Activated T-cell treated with anti-CD3 and anti-CD28 coated beads for 1 hour (primary cell): ENCODE data around the gene LCN1.
A peak's percentile ranks its signal among the peaks of the same experiment; 100 is the strongest.

Experiments
- DNase-seq: peaks from one replicate; pipeline ENCODE4 v3.0.0-alpha.2; 2020; ENCODE audit warnings: low read depth

Gene LCN1

DNA sequence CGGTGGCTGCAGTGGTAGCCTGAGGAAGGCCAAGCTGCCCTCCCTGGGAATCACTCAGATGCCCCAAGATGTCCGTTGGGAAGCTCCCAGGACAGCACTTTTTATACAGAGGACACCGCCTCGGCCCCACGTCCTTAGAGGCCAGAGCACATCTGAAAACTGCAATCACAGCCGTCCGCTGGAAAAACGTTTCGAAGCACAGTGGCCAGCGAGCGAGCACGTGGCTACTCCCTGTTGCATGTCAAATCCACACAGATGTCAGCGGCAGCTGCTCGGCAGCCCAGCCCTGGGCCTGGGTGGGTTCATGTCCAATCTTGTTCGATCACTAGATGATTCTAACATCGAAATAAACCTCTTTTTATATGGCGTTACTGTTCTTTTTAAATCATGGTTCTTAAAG lies 32.7 kb upstream of the LCN1 start:
- no peak for DNase-seq

DNA sequence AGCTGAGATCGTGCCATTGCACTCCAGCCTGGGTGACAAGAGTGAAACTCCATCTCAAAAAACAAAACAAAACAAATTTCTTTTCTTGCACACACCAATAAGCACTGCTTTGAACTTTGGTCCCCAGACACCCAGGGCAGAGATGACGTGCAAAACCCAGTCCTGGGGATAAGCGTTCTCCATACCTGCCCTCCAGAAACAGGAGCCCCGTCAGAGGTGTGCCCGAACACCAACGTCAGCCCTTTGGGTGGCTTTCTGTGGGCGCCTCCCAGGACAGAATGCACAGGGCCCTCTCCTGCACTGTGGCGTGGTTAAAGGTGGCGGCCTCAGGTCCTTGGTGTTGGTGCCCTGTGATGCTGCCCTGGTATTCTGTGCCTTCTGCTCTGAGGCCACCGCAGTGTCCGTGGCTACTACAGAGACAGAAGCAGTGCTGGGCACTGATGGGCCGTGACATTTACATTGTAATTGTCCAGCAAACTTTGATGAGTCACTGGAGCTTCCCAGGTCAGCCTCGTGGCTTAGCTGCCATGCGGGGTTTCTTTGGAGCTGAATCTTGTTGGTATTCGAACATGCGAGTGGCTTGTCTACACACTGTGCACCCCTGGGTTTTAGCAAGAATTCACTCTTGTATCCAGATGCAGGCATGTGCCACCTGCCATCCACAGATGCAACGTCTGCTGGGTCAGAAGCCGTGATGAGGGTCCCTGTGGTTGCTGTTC lies 31.9 kb upstream of the LCN1 start:
- DNase-seq, result no peak

DNA sequence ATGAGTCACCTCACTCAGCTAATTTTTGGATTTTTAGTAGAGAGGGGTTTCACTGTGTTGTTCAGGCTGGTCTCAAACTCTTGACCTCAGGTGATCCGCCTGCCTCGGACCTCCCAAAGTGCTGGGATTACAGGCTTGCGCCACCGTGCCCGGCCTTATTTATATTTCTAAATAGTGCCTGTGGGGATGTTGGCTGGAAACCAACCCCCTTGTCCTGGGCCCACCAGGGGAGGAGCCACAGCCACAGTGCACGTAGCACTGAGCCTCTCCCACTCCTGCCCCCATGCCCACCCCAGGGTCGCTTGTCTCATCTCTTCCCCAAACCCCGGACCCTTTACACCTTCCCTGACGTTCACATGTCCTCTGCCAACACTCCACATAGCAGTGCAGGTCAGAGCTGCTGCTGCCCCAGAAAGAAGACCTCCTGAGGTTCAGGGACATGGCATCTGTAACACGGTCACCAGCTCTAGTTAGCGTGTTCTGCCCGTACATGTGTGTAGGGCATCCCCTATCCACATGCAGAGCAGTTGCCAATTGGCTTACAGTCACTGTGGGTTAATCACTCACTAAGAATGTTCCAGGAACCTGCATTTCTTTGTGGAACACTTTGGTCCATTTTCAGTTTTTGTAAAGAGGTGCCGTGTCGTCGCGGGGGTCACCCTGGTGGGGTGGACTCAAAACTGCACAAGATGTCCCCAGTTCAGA lies 30.9 kb upstream of the LCN1 start:
- no peak for DNase-seq

DNA sequence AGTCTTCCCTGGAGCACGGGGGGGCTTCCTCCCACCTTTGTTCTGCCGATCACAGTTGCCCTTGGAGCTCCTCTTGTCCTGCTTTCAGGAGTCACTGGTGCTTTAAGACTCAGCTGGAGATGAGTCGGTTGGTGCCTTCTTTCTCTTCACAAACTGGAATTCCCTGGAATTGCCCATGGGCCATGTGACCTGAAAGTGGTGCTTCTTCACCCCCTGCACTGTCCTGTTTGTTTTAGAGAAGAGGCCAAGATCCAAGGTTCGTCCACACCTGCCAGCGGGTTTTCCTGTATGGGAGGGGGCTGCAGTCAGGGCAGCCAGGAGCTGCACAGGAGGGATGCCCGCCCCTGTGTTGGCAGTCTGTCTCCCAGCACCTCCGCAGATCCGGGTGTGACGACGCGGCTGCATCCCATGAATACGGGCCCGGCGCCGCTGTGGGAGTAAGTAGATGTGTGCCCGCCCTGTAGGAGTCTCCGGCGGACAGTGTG lies 30.2 kb upstream of the LCN1 start:
- DNase-seq, result no peak

DNA sequence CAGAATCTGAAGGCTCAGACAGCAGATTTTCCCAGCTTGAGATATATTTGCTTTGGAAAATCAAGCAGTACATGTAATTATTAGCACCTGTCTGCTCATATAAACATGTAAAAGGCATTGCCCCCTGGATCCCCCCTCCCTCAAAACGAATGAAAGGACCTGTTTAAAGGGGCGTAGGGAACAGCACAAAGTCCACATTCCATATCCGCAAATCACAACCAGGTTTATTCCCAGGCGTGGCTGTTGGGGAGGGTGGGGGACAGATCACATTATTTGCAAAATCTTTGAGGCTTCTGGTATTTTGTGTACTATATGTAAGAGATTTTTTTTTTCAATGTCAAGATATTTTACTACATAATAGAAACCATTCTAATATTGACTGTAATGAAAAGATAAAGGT lies 29.5 kb upstream of the LCN1 start:
- DNase-seq, result no peak

DNA sequence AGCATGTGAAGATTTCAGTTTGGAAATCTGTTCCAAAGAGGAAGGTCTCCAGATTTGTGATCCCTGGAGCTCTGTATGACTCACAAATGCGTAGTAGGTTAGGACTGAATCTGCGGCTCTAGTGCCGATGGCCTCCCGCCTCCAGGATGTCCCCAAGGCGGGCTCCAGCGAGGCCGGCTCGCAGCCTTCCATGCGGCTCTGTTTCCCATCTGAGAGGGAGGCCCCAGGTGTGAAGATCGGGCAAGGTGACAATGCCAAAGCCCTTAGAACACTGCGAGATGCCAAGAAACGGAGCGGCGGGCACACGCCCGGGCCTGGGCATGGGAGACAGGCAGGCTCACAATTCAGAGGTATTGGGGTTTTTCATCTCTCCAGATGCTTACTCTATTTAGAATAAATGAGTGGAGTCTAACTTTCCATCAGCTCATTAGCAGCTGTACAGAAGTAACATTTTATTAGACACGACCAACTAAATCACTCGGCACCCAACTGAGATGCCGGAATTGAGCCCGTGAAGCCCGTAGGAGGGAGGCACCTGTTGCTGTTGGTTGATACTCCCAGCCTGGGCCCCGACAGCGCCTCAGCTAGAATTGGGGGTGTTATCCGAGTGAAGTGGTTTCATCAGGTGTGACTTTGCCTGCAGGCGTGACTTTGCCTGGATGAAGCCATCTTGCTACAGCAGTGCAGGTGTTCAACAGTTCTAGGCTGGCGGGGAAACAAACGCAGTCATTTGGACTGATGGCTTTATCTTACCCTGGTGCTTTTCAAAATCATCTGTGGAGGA lies 28.2 kb upstream of the LCN1 start:
- no peak for DNase-seq

DNA sequence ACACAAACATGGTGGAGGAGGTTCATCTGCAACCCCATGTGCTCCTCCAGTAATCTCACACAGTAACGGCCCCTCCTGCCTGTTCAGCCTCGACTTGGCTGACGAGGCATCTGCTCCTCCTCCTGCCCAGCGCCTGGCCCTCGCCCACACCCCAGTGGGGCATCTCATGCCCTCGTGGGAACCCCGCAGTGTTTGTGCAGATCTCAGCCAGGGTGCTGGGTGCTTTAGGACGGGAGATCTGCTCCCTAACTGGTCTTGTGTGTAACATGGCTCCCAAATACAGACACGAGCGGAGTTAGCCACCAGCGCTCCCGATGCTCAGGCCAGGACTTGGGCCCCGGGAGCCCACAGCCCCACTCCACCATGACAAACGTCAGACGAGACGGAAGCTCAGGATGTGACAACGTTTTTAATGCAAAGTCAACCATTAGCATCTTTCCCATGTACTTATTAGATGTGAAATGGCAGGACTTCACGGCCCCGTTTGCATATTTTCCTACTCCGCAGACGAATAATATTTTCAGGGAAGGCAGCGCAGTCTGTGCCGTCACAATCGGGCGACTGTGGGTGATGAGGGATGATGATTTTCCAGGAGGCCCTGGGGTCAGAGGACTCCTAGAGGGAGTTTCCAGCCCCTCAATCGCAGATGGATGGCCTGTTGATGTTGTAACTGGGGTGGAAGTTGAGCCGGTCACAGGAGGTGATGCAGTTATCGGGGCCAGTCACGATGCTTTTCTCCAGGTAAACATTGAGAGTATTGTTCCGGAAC lies 26.3 kb upstream of the LCN1 start:
- DNase-seq, result no peak

DNA sequence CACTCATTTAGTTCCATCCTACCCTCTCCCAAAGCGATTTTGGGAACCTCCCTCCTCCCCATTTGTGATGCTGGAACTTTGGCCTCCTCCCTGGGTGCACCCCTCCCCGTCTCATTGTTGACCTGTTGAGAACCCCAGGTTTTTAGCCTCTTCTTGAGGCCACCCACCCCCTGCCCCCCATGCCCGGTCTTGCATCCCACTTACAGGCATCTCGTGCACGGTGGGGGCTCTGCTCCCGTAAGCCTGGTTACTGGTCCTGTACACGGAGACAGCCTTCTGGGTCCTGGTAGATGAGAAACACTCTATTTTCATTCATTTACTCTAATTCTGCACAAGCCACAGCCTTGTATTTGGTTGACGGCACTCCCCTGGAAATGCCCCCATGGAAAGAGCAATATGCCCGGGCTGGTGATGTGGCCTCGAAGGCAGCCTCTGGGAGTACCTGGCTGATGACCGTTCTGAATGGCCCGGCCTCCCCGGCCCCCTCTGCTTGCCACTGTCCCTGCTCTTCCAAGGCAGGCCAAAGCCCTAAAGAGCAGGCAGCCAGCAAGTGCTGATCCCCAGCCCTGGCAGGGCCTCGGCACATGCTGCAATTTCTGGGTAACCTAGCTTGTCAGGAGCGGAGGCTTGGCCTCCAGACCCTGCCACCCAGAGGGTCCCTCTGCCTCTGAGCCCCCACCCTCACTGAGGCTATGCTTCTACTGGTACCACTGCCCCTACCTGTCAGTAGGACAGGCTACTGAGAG lies 22.7 kb upstream of the LCN1 start:
- no peak for DNase-seq

DNA sequence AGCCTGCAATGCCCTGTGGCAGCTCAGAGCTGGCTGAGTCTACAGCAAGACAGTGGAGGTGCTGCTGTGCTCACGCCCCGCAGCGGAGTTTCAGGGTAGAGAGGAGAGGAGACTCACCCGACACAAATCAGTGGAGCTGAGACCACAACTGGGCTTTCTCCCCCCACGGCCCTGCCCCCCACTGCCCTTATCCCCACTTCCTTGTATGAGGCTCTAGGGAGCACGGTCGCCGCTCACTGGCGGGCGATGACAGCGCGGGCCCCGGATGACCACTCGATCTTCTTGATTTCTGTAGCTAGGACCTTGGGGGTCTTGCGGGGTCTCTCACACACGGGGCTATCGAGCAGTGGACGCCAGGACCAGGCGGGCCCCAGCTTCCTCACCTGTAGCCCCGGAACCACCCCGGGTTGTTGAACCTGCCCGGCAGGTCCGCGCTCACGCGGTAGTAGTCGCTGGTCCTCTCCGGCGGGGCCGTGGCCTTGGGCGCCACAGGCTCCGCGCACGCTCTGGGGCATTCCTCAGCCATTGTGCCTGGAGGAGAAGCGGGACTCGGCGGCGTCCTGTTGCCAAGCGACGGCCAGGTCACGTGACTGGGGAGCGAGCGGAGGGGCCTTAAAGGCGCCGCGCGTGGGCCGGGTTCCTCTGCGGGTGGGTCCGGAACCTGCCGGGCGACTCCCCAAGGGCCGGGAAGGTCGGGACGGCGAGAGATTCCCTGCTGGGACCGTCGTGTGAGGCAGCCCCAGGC lies 21.7 kb upstream of the LCN1 start:
- peak; percentile 88 for DNase-seq

DNA sequence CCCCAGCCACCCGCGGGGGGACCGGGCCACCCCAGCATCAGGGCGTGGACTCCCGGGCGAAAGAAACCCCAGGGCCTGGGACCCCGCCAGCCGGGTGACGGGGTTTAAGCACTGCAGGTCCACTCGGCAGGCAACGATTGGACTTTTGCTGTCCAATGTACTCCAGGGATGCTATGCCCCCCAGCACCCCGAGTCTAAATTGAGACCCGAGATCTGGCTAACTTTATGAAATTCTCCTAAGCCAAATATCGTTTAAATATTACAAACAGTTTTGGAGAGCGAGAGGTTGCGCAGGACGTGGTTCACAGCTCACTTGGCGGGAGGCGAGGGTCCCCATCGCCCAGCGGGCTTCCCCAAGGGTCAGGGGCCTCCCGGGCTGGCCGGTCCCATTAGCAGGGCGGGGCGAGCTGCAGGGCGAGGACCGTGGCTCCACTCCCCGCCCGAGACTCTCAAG lies 21.1 kb upstream of the LCN1 start:
- DNase-seq, result no peak

DNA sequence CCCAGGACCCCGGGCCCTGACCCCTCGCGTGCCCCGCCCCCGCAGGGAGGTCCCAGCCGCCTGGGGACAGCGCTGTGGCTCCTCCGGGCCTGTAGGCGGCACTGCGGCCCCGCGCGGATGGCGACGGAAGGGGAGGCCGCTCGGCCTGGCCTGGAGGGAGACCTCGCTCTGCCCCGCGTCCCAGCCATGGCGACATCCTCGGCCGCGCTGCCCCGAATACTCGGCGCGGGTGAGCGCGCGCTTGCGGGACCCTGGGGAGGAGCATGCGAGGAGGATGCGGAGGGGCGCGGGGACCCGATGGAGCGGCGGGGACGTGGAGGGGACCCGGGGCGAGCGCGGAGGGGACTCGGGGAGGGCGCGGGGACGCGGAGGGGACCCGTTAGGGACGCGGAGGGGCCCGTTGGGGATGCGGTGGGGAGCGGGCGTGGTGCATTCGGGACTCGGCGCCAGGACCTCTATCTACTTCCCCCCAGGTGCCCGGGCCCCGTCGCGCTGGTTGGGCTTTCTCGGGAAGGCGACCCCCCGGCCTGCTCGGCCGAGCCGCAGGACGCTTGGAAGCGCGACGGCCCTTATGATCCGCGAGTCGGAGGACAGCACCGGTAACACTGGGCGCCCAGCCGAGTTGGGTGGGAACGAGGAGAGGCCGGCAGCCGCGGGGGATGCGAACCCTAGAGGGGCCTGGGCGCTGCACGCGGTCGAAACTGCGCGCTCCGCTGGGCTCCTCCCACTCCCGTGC lies 20.5 kb upstream of the LCN1 start, which contains the start of gene MRPS2:
TSS of gene MRPS2 (plus strand) at position 158 of the 736 bp plus-strand sequence. CDS start at position 187, 29 bp downstream.
- DNase-seq, result peak; percentile 72

DNA sequence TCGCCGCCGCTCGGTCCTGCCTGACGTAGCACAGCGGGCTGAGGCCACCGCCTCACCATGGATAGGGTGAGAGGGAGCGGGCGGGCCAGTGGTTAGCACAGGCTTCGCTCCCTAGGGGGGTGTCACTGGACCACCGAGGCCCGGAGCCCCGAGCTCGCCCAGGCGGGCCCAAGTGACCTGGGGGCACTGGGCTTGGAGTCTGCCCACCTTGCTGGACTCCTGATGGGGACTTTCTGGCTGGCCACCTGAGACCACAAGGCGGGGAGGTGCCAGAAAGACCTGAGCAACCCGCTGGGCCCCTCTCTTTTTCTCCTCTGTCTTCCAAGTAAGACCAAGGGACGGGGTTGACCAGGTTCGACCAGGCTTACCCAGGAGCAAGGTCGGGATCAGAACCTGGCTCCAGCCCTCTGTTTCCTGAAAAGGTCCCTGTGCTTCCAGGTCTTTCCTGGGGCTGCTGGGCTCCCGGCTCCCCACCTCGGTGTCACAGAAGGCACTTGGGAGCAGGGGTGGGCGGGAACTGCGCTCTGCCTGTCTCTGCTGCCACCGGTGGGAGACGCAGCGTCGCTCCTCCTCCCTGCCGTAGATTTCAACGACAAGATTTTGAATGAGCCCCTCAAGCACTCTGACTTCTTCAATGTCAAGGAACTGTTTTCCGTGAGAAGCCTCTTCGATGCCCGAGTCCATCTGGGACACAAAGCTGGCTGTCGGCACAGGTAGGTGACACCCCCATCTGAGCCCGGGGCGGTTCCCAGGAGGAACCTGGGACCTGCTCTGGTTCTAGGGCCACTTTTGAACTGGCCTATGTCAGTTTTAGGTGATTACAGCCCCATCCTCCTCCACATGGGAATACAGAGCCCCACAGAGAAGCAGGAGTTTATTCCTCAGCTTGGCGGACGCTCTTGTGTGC lies 19.7 kb upstream of the LCN1 start:
- DNase-seq, result no peak

DNA sequence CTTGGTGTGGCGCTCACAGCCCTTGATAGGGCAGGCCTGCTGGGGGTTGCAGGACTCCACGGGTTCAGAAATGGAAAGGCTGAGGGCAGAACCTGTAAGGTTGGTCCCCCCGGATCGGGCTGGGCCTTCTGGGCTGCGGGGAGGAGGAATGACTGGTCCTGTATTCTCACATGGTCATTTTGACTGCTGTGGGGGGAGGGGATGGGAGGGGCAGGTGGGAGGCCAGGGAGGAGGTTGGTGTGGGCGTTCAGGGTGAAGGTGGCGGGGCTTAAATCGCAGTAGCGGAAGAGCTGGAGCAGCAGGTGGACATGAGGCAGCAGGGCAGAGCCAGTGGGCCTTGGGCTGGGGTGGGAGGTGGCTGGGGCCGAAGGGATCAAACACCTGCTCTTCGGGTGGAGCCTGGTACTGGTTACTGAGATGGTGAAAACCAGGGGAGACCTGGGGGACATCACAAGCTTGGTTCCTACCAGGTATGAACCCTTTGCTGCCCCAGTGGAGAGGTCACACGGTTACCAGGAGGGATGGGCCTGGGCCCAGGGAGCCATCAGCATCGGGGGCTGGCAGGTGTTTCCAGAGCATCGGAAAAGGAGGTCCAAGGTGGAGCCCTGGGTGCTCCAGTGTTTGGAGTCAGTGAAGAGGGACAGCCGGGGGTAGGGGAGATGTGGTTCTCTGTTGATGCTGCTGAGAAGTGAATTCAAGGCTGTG lies 18.9 kb upstream of the LCN1 start:
- DNase-seq, result no peak

DNA sequence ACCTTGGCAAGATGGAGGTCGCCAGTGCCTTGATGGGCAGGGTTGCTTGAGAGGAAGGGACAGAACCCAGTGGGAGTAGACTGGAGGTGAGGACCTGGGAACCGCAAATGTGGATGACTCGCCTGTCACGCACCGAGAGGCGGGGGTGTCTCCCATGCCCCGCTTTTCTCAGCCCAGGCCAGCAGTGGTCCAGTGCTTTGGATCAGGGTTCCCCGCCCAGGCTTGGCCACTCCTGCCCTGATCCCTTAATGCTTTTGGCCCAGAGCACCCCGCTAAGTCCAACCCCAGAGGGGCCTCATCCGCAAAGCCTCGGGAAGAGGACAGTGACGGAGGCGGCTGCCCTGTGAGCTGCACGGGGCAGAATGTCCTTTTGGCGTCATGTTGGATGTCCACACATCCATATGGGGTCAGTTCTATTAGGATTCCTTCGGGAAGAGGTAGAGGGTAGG lies 18.3 kb upstream of the LCN1 start:
- DNase-seq, result no peak

DNA sequence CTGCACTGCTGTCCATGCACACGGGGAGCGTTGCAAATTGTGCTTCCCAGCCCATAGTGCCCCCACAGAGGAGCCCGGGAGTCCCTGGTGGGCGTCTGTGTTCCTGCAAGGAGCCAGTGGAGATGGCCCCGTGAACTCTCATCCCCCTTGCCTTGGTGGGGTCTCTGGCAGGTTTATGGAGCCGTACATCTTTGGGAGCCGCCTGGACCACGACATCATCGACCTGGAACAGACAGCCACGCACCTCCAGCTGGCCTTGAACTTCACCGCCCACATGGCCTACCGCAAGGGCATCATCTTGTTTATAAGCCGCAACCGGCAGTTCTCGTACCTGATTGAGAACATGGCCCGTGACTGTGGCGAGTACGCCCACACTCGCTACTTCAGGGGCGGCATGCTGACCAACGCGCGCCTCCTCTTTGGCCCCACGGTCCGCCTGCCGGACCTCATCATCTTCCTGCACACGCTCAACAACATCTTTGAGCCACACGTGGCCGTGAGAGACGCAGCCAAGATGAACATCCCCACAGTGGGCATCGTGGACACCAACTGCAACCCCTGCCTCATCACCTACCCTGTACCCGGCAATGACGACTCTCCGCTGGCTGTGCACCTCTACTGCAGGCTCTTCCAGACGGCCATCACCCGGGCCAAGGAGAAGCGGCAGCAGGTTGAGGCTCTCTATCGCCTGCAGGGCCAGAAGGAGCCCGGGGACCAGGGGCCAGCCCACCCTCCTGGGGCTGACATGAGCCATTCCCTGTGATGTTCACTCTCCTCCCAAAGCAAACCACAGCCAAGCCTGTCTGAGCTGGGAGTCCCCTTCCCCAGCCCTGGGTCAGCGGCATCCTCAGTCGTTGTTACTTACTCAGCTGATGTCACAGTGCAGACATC lies 17.6 kb upstream of the LCN1 start:
- no peak for DNase-seq

DNA sequence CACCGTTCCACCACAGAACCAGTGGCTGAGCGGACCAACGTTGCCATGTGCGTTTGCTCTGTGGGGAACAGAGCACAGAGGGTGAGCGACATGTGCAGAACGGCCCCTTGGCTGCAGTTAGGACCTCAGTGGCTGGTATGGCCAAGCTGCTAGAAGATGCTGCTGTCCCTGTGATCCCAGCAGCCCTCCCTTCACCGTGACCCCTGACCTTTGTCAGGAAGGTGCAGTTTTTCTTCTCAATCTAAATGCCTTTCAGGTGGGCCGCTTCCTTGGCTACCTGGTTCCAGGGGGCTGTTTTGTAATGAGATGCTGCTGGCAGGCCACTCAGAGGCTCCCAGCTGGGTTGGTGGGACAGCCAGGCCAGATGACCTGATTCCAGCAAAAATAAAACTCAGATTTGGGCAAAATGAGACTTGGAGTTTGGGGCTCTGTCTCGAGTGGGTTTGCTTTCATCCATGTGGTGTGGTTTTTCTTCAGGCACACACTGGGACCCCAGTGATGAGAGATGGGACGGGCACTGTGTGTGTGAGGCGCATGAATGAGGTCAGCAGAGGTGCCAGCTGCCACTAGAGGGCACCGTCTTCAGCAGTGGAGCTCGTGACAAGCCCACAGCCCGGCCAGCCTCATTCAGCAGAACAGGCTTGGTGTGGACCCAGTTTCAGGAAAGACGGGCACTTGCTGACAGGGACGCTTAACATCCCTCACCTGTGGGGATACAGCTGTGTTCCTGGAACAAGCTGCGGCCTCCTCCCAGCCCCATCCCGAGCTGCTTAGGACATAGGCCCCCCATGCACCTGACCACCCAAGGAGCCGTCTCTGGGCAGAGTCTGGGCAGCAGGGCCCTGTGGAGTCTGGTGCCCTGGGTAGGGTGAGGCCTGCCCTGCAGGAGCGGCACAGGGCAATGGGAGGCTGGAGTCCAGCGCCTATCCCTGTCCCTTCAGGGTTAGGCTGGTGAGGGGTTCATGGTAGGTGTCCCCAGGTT lies 16.7 kb upstream of the LCN1 start:
- peak; percentile 47 for DNase-seq
